H9 (cell line): ENCODE results near the gene WDR54. TPM values are rescaled to one million over a fixed set of nuclear protein-coding genes. Genes with fewer than 3 reads are reported as not detected.

Experiments
- DNase-seq: peaks from one replicate; pipeline ENCODE4 v3.0.0-alpha.2; 2017
- H2AFZ ChIP-seq: one replicate; pipeline ENCODE4 v1.6.1; 2013; ENCODE audit warnings: mild to moderate bottlenecking, low read length, control low read depth, moderate library complexity
- H2AK5ac ChIP-seq: 2 replicates; pipeline ENCODE4 v1.6.1; 2013; ENCODE audit warnings: low read length, control low read depth, mixed read lengths; ENCODE audit not compliant: insufficient read length
- H2BK120ac ChIP-seq: one replicate; pipeline ENCODE4 v1.6.1; 2013; ENCODE audit warnings: low read depth, mild to moderate bottlenecking, low read length, control low read depth, inconsistent platforms; ENCODE audit not compliant: poor library complexity, severe bottlenecking
- H2BK12ac ChIP-seq: 2 replicates; pipeline ENCODE4 v1.6.1; 2013; ENCODE audit warnings: low read length, control low read depth, mixed read lengths, low read depth; ENCODE audit not compliant: insufficient read length
- H2BK15ac ChIP-seq: 2 replicates; pipeline ENCODE4 v1.6.1; 2013; ENCODE audit warnings: low read depth, low read length, control low read depth
- H2BK20ac ChIP-seq: one replicate; pipeline ENCODE4 v1.6.1; 2013; ENCODE audit warnings: low read depth, mild to moderate bottlenecking, low read length, control low read depth, inconsistent platforms; ENCODE audit not compliant: poor library complexity, severe bottlenecking
- H2BK5ac ChIP-seq: 2 replicates; pipeline ENCODE4 v1.6.1; 2013; ENCODE audit warnings: low read length, control low read depth, mixed read lengths; ENCODE audit not compliant: insufficient read length
- H3K14ac ChIP-seq: 2 replicates; pipeline ENCODE4 v1.6.1; 2013; ENCODE audit warnings: low read length, control low read depth; ENCODE audit not compliant: insufficient read depth
- H3K18ac ChIP-seq: 2 replicates; pipeline ENCODE4 v1.6.1; 2013; ENCODE audit warnings: low read depth, mild to moderate bottlenecking, mixed read lengths, low read length, control low read depth; ENCODE audit not compliant: insufficient read length
- H3K23ac ChIP-seq: 2 replicates; pipeline ENCODE4 v1.6.1; 2013; ENCODE audit warnings: low read length, control low read depth, mixed read lengths, low read depth; ENCODE audit not compliant: insufficient read length
- H3K23me2 ChIP-seq: 2 replicates; pipeline ENCODE4 v1.6.1; 2013; ENCODE audit warnings: low read depth, mild to moderate bottlenecking, mixed read lengths, low read length, control low read depth; ENCODE audit not compliant: insufficient read length, poor library complexity, severe bottlenecking
- H3K27ac ChIP-seq: 2 replicates; pipeline ENCODE4 v1.5.1; 2013; ENCODE audit warnings: low read length, control low read depth, mixed read lengths, low read depth; ENCODE audit not compliant: insufficient read length
- H3K27me3 ChIP-seq: 2 replicates; pipeline ENCODE4 v1.6.1; 2013; ENCODE audit warnings: low read length, control low read depth, inconsistent platforms; ENCODE audit not compliant: insufficient read depth
- H3K4ac ChIP-seq: 2 replicates; pipeline ENCODE4 v1.6.1; 2013; ENCODE audit warnings: low read depth, mild to moderate bottlenecking, control low read depth, inconsistent platforms, low read length, moderate library complexity
- H3K4me1 ChIP-seq: 2 replicates; pipeline ENCODE4 v1.6.1; 2013; ENCODE audit warnings: low read length, control low read depth, inconsistent platforms; ENCODE audit not compliant: insufficient read depth
- H3K4me2 ChIP-seq: 2 replicates; pipeline ENCODE4 v1.6.1; 2013; ENCODE audit warnings: low read length, control low read depth, mixed read lengths; ENCODE audit not compliant: insufficient read length, insufficient read depth
- H3K56ac ChIP-seq: 2 replicates; pipeline ENCODE4 v1.6.1; 2013; ENCODE audit warnings: low read depth, mild to moderate bottlenecking, mixed read lengths, low read length, control low read depth; ENCODE audit not compliant: insufficient read length
- H3K79me1 ChIP-seq: 2 replicates; pipeline ENCODE4 v1.6.1; 2013; ENCODE audit warnings: low read depth, mild to moderate bottlenecking, moderate library complexity, low read length, control low read depth, inconsistent platforms; ENCODE audit not compliant: insufficient read depth, poor library complexity, severe bottlenecking
- H3K79me2 ChIP-seq: 2 replicates; pipeline ENCODE4 v1.6.1; 2013; ENCODE audit warnings: low read length, control low read depth, inconsistent platforms; ENCODE audit not compliant: insufficient read depth
- H3K9ac ChIP-seq: 2 replicates; pipeline ENCODE4 v1.6.1; 2013; ENCODE audit warnings: low read length, control low read depth, mixed read lengths; ENCODE audit not compliant: insufficient read length; ENCODE audit errors: extremely low read depth
- H3K9me3 ChIP-seq: one replicate; pipeline ENCODE4 v1.6.1; 2013; ENCODE audit warnings: low read depth, low read length, inconsistent platforms; ENCODE audit not compliant: control insufficient read depth
- H3T11ph ChIP-seq: one replicate; pipeline ENCODE4 v1.6.1; 2013; ENCODE audit warnings: mild to moderate bottlenecking, low read length, control low read depth, inconsistent platforms
- H4K20me1 ChIP-seq: one replicate; pipeline ENCODE4 v1.6.1; 2013; ENCODE audit not compliant: control insufficient read depth, insufficient read length, insufficient read depth
- H4K5ac ChIP-seq: 2 replicates; pipeline ENCODE4 v1.6.1; 2013; ENCODE audit warnings: low read depth, mild to moderate bottlenecking, mixed read lengths, low read length, control low read depth; ENCODE audit not compliant: insufficient read length
- H4K8ac ChIP-seq: replicated peaks from 2 replicates; pipeline ENCODE4 v1.6.1; 2013; ENCODE audit warnings: low read length, control low read depth, mixed read lengths, low read depth; ENCODE audit not compliant: insufficient read length
- H4K91ac ChIP-seq: 2 replicates; pipeline ENCODE4 v1.6.1; 2013; ENCODE audit warnings: low read depth, mild to moderate bottlenecking, moderate library complexity, mixed read lengths, low read length, control low read depth; ENCODE audit not compliant: insufficient read length
- H3K27ac Mint-ChIP-seq, 3 experiments: 2 replicates in 2 of 3; 3 replicates in 1 of 3; pipeline ENCODE4 v1.8.0; 2020 to 2021; ENCODE audit warnings: mixed read lengths in 3 of 3, mild to moderate bottlenecking in 1 of 3, moderate library complexity in 1 of 3
- H3K27me3 Mint-ChIP-seq: 2 replicates; pipeline ENCODE4 v1.8.0; 2021; ENCODE audit warnings: low read depth, mild to moderate bottlenecking, moderate library complexity, mixed read lengths
- H3K36me3 Mint-ChIP-seq, 3 experiments: 2 replicates in 2 of 3; 3 replicates in 1 of 3; pipeline ENCODE4 v1.8.0; 2020 to 2021; ENCODE audit warnings: low read depth in 3 of 3, mixed read lengths in 3 of 3; ENCODE audit not compliant: insufficient read depth in 1 of 3
- H3K4me1 Mint-ChIP-seq, 2 experiments: 2 replicates each; pipeline ENCODE4 v1.8.0; 2020; ENCODE audit warnings: mixed read lengths in 2 of 2
- H3K4me3 Mint-ChIP-seq, 2 experiments: 2 replicates in 1 of 2; 3 replicates in 1 of 2; pipeline ENCODE4 v1.8.0; 2020 to 2021; ENCODE audit warnings: mild to moderate bottlenecking in 2 of 2, mixed read lengths in 2 of 2, moderate library complexity in 1 of 2
- H3K9me3 Mint-ChIP-seq, 2 experiments: 2 replicates in 1 of 2; 3 replicates in 1 of 2; pipeline ENCODE4 v1.8.0; 2020; ENCODE audit warnings: mild to moderate bottlenecking in 2 of 2, mixed read lengths in 2 of 2, moderate library complexity in 1 of 2
- CTCF ChIP-seq: fragments of 200-600 bp; sonication (generic); conservative IDR thresholded peaks from 3 replicates; pipeline ENCODE4 v1.8.0; 2021; ENCODE audit warnings: antibody characterized with exemption, mild to moderate bottlenecking
- WGBS: extraction: QIAGEN DNeasy Blood & Tissue Kit; methylation state at CpG from one replicate; pipeline ENCODE4 v1.1.7; 2013; ENCODE audit warnings: missing lambda C conversion rate, low lambda C conversion rate, mixed read lengths; ENCODE audit not compliant: insufficient read length; ENCODE audit errors: extremely low coverage; 5-methylcytosine and 5-hydroxymethylcytosine counted together
- total RNA-seq: library from RNA; stranded (reverse); gene quantifications from 2 replicates; pipeline ENCODE4 v1.2.1, GENCODE V29; 2021

The WDR54 gene
- total RNA-seq, 1 experiment from 2014 or later, result 66.4 TPM

DNA sequence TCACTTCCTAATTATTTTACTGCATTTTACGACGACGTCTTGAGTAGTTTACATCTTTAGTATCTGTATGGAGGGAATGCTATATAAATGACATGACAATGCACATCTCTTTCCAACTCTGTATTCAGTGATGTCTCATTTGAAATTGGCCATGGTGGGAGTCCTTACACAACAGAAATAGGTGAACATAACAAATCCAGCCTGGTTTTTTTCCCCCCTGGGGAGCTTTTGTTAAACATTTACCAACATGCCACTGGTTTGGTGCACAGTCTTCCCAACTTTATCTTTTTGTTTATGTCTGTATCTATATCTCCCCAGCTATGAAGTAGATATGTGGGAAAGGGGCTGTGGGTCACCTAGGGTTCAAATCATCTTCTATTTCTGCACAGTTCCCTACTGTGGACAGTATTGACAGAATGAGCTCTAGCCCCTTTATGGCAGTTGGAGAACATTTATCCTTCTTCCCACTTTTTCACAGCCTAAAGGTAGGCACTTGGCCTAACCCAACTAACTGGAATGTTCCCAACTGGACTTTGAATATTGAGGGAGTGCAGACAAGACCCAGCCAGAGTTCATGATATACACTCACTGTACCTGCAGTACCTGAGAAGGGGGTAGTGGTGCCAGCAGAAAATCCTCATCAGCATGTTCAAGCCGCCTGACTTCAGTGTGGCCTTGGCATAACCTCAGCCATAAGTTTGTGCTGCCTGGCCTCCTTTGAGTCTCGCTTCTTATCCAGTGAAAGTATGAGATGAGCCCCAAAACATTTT, 25.9 kb downstream of the WDR54 start:
- Histone ChIP-seq H4K8ac (no peak overlapping the region), H3T11ph (no peak overlapping the region), H3K4me1 (no peaks in the 10 kb centered on the region), H3K9me3 (no peaks in the 10 kb centered on the region), H2BK15ac (no peak overlapping the region), H3K23ac (no peak overlapping the region), H3K9ac (no peak overlapping the region), H2AK5ac (no peak overlapping the region), H3K27ac (no peak overlapping the region), H3K14ac (no peak overlapping the region), H3K79me2 (no peaks in the 10 kb centered on the region), H2BK120ac (no peak overlapping the region), H3K56ac (no peak overlapping the region), H2BK12ac (no peak overlapping the region), H3K18ac (no peak overlapping the region), H3K27me3 (no peaks in the 10 kb centered on the region), H2BK20ac (no peak overlapping the region), H4K5ac (no peak overlapping the region), H3K23me2 (no peaks in the 10 kb centered on the region), H3K4ac (no peak overlapping the region), H4K20me1 (no peaks in the 10 kb centered on the region), H2AFZ (no peak overlapping the region), H2BK5ac (no peak overlapping the region), H3K79me1 (no peaks in the 10 kb centered on the region), H4K91ac (no peak overlapping the region), H3K4me2 (no peak overlapping the region)
- DNase-seq, result no peak
- H3K9me3 Mint-ChIP-seq, result no peaks in the 10 kb centered on the region; a peak in 1 of 5 replicates
- peaks cover 0 to 4% of the 10 kb centered on the region in 2 experiments; a peak in 1 of 4 replicates for H3K4me1 Mint-ChIP-seq
- no peak overlapping the region for H3K27ac Mint-ChIP-seq
- no peak overlapping the region for H3K4me3 Mint-ChIP-seq
- no CpG with 5 or more reads among the region's 5 CpGs for WGBS
- H3K27me3 Mint-ChIP-seq, result peaks cover 22% of the 10 kb centered on the region
- TF ChIP-seq CTCF, result no peak
- H3K36me3 Mint-ChIP-seq, result no peaks in the 10 kb centered on the region
